ENCODE results near the gene IQGAP1.

Gene IQGAP1

GRCh38 chr15:90396321-90396720 is 8.3 kb downstream of the IQGAP1 start:
- H3K4me3 ChIP-seq (ENCODE audit: low read depth, low read length) = no peak overlapping the region
- H3K4me1 ChIP-seq (ENCODE audit: control insufficient read depth, insufficient read depth, low read length, unreplicated experiment) = peaks cover 33% of the 10 kb centered on the region
- H3K27me3 ChIP-seq (ENCODE audit: insufficient read depth, low read length) = no peaks in the 10 kb centered on the region
- H3K79me2 ChIP-seq (ENCODE audit: control insufficient read depth, insufficient read depth, low read length, unreplicated experiment) = peaks cover 92% of the 10 kb centered on the region
- H3K27ac ChIP-seq (ENCODE audit: low read depth, low read length) = no peak overlapping the region
- H2AFZ ChIP-seq (ENCODE audit: low read length, unreplicated experiment) = no peak overlapping the region
- H3K36me3 ChIP-seq (ENCODE audit: insufficient read depth, low read length) = peaks cover 18% of the 10 kb centered on the region

GRCh38 chr15:90400005-90400758 is 12.1 kb downstream of the IQGAP1 start:
- Histone ChIP-seq H3K27me3 (ENCODE audit: insufficient read depth, low read length) (no peaks in the 10 kb centered on the region), H3K4me1 (ENCODE audit: control insufficient read depth, insufficient read depth, low read length, unreplicated experiment) (peaks cover 42% of the 10 kb centered on the region), H2AFZ (ENCODE audit: low read length, unreplicated experiment) (no peak overlapping the region), H3K4me3 (ENCODE audit: low read depth, low read length) (peak overlapping the region; percentile 46), H3K36me3 (ENCODE audit: insufficient read depth, low read length) (no peaks in the 10 kb centered on the region; the same call in 1 of the 2 replicates), H3K27ac (ENCODE audit: low read depth, low read length) (peak overlapping the region; percentile 93), H3K79me2 (ENCODE audit: control insufficient read depth, insufficient read depth, low read length, unreplicated experiment) (peaks cover 86% of the 10 kb centered on the region)

- H3K27me3 ChIP-seq (ENCODE audit: insufficient read depth, low read length) = no peaks in the 10 kb centered on the region
- peak overlapping the region; percentile 46 for H3K4me3 ChIP-seq (ENCODE audit: low read depth, low read length)
- peak overlapping the region; percentile 93 for H3K27ac ChIP-seq (ENCODE audit: low read depth, low read length)
- no peaks in the 10 kb centered on the region; the same call in 1 of the 2 replicates for H3K36me3 ChIP-seq (ENCODE audit: insufficient read depth, low read length)
- peaks cover 87% of the 10 kb centered on the region for H3K79me2 ChIP-seq (ENCODE audit: control insufficient read depth, insufficient read depth, low read length, unreplicated experiment)
- H3K4me1 ChIP-seq (ENCODE audit: control insufficient read depth, insufficient read depth, low read length, unreplicated experiment) = peaks cover 49% of the 10 kb centered on the region
- H2AFZ ChIP-seq (ENCODE audit: low read length, unreplicated experiment) = no peak overlapping the region
Observed at GRCh38 chr15:90400759-90401314, 12.8 kb downstream of the IQGAP1 start.

DNA sequence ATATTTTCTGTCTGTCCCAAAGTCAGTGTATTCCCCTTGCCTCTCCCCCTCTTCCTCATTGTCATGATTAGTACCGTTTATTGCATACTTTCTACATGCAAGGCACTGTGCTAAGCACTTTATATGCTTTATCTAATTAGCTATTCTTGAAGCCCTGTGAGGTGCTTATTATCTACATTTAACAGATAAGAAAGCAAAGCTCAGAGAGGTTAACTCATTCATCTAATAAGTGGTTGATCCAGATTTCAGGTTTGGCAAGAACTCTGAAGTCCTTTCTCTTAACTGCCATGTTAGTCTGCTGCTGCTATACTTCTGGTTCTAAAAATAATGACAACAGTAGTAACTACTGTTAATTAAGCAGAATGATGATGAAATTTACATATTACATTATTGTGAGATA is 13.5 kb downstream of the IQGAP1 start:
- no peaks in the 10 kb centered on the region; the same call in 1 of the 2 replicates for H3K36me3 ChIP-seq (ENCODE audit: insufficient read depth, low read length)
- H3K4me1 ChIP-seq (ENCODE audit: control insufficient read depth, insufficient read depth, low read length, unreplicated experiment) = peaks cover 55% of the 10 kb centered on the region
- H2AFZ ChIP-seq (ENCODE audit: low read length, unreplicated experiment) = no peak overlapping the region
- H3K27me3 ChIP-seq (ENCODE audit: insufficient read depth, low read length) = no peaks in the 10 kb centered on the region
- peak overlapping the region; percentile 93 for H3K27ac ChIP-seq (ENCODE audit: low read depth, low read length)
- H3K4me3 ChIP-seq (ENCODE audit: low read depth, low read length) = peak overlapping the region; percentile 34
- H3K79me2 ChIP-seq (ENCODE audit: control insufficient read depth, insufficient read depth, low read length, unreplicated experiment) = peaks cover 87% of the 10 kb centered on the region

GRCh38 chr15:90402223-90402622 is 14.2 kb downstream of the IQGAP1 start:
- peaks cover 62% of the 10 kb centered on the region for H3K4me1 ChIP-seq (ENCODE audit: control insufficient read depth, insufficient read depth, low read length, unreplicated experiment)
- peak overlapping the region; percentile 93 for H3K27ac ChIP-seq (ENCODE audit: low read depth, low read length)
- H3K4me3 ChIP-seq (ENCODE audit: low read depth, low read length) = peak overlapping the region; percentile 34
- H3K79me2 ChIP-seq (ENCODE audit: control insufficient read depth, insufficient read depth, low read length, unreplicated experiment) = peaks cover 87% of the 10 kb centered on the region
- H2AFZ ChIP-seq (ENCODE audit: low read length, unreplicated experiment) = no peak overlapping the region
- H3K27me3 ChIP-seq (ENCODE audit: insufficient read depth, low read length) = no peaks in the 10 kb centered on the region
- H3K36me3 ChIP-seq (ENCODE audit: insufficient read depth, low read length) = no peaks in the 10 kb centered on the region; the same call in 1 of the 2 replicates

DNA sequence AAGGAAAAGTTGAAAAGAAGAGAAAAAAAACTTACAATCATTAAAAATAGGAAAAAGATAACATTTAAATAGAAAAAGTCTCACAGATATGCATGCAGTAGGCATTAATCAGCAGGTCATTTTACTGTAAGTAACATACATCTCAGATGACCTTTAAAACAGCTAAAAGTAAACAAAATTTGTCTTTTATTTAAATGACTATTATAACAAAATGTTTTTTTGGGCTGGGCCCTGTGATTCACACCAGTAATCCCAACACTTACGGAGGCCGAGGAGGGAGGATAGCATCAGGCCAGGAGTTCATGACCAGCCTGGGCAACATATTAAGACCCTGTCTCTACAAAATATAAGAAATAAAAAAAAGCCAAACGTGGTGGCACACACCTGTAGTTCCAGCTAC is 14.7 kb downstream of the IQGAP1 start:
- peak overlapping the region; percentile 93 for H3K27ac ChIP-seq (ENCODE audit: low read depth, low read length)
- no peak overlapping the region for H2AFZ ChIP-seq (ENCODE audit: low read length, unreplicated experiment)
- H3K27me3 ChIP-seq (ENCODE audit: insufficient read depth, low read length) = no peaks in the 10 kb centered on the region
- peaks cover 67% of the 10 kb centered on the region for H3K4me1 ChIP-seq (ENCODE audit: control insufficient read depth, insufficient read depth, low read length, unreplicated experiment)
- peaks cover 91% of the 10 kb centered on the region for H3K79me2 ChIP-seq (ENCODE audit: control insufficient read depth, insufficient read depth, low read length, unreplicated experiment)
- H3K4me3 ChIP-seq (ENCODE audit: low read depth, low read length) = no peak overlapping the region
- H3K36me3 ChIP-seq (ENCODE audit: insufficient read depth, low read length) = no peaks in the 10 kb centered on the region; the same call in 1 of the 2 replicates

DNA sequence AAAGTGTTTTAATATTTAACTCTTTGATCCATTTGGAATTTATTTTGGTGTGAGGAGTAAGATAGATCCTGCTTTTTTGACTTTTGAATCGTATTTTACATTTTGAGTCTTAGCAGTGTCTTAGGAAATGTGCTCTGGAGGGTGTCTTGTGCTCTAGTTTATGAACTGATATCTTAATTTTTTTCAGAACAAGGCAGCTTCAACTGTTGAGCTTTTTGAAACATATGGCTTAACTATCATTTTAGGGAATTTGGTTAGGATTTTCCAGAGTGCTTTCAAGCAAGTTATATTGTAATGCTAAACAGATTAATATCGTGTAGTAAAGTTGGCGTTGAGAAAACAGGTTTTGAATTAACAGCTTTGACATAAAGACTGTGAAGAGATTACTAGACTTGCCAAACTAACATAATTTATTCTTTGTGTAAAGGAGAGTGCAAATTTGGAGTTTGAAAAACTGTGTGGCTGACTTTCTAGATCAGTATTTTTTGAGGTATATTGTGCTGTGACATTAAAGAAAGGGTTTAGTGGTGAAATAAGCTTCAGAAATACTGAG is 17.1 kb downstream of the IQGAP1 start:
- H3K79me2 ChIP-seq (ENCODE audit: control insufficient read depth, insufficient read depth, low read length, unreplicated experiment) = peaks cover 86% of the 10 kb centered on the region
- no peaks in the 10 kb centered on the region for H3K27me3 ChIP-seq (ENCODE audit: insufficient read depth, low read length)

GRCh38 chr15:90407336-90407735 is 19.3 kb downstream of the IQGAP1 start:
- Histone ChIP-seq H3K79me2 (ENCODE audit: control insufficient read depth, insufficient read depth, low read length, unreplicated experiment) (peaks cover 83% of the 10 kb centered on the region), H3K4me3 (ENCODE audit: low read depth, low read length) (no peak overlapping the region), H3K27me3 (ENCODE audit: insufficient read depth, low read length) (no peaks in the 10 kb centered on the region), H3K27ac (ENCODE audit: low read depth, low read length) (peak overlapping the region; percentile 54; the same call in 1 of the 2 replicates), H3K4me1 (ENCODE audit: control insufficient read depth, insufficient read depth, low read length, unreplicated experiment) (peaks cover 57% of the 10 kb centered on the region), H2AFZ (ENCODE audit: low read length, unreplicated experiment) (no peak overlapping the region), H3K36me3 (ENCODE audit: insufficient read depth, low read length) (peaks cover 6% of the 10 kb centered on the region)

More for the DNA sequence above, 17.1 kb downstream of the IQGAP1 start:
- H3K36me3 ChIP-seq (ENCODE audit: insufficient read depth, low read length) = peaks cover 6% of the 10 kb centered on the region
- no peak overlapping the region for H2AFZ ChIP-seq (ENCODE audit: low read length, unreplicated experiment)
- peak overlapping the region; percentile 54 for H3K27ac ChIP-seq (ENCODE audit: low read depth, low read length)
- H3K4me3 ChIP-seq (ENCODE audit: low read depth, low read length) = no peak overlapping the region
- H3K4me1 ChIP-seq (ENCODE audit: control insufficient read depth, insufficient read depth, low read length, unreplicated experiment) = peaks cover 70% of the 10 kb centered on the region

DNA sequence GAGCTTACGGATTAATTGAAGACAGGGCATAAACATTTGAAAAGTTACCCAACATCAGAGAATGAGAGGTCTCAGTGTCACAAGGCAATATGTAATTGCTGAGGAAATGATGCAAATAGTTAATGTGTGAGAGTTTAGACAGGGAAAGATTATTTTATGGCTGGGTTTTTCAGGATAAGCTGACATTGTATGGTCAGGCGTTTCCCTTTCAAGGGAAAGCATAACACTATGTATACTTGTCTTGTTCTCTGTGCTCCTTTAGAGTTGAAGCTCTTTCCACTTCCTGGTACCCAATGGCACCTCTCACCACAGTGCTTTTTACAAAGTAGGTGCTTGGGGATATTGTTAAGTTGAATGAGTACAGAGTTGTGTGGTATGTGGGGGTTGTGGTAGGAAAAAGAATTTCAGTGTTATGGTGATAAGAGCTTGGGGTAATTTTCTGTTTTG is 19.9 kb downstream of the IQGAP1 start:
- peaks cover 87% of the 10 kb centered on the region for H3K79me2 ChIP-seq (ENCODE audit: control insufficient read depth, insufficient read depth, low read length, unreplicated experiment)
- H3K27ac ChIP-seq (ENCODE audit: low read depth, low read length) = peak overlapping the region; percentile 54; the same call in 1 of the 2 replicates
- H2AFZ ChIP-seq (ENCODE audit: low read length, unreplicated experiment) = no peak overlapping the region
- peaks cover 6% of the 10 kb centered on the region for H3K36me3 ChIP-seq (ENCODE audit: insufficient read depth, low read length)
- peaks cover 58% of the 10 kb centered on the region for H3K4me1 ChIP-seq (ENCODE audit: control insufficient read depth, insufficient read depth, low read length, unreplicated experiment)
- no peaks in the 10 kb centered on the region for H3K27me3 ChIP-seq (ENCODE audit: insufficient read depth, low read length)
- H3K4me3 ChIP-seq (ENCODE audit: low read depth, low read length) = no peak overlapping the region

DNA sequence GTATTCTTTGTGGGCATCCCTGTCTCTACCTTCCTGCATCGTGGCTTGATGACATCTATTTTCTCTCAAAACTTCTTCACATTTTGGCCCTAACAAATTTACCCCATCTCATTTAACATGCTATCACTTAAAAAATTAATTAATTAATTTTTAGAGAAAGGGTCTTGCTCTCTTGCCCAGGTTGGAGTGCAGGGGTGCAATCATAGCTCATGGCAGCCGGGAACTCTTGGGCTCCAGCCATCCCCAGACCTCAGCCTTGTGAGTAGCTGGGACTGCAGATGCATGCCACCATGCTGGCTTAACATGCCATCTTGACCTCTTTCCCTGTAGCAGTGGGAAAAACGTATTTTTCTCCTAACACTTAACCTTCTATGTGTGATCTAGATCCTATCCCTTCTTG is 20.6 kb downstream of the IQGAP1 start:
- no peak overlapping the region for H3K4me3 ChIP-seq (ENCODE audit: low read depth, low read length)
- peaks cover 6% of the 10 kb centered on the region for H3K36me3 ChIP-seq (ENCODE audit: insufficient read depth, low read length)
- H2AFZ ChIP-seq (ENCODE audit: low read length, unreplicated experiment) = no peak overlapping the region
- peaks cover 87% of the 10 kb centered on the region for H3K79me2 ChIP-seq (ENCODE audit: control insufficient read depth, insufficient read depth, low read length, unreplicated experiment)
- no peaks in the 10 kb centered on the region for H3K27me3 ChIP-seq (ENCODE audit: insufficient read depth, low read length)
- H3K4me1 ChIP-seq (ENCODE audit: control insufficient read depth, insufficient read depth, low read length, unreplicated experiment) = peaks cover 60% of the 10 kb centered on the region
- peak overlapping the region; percentile 42; the same call in 1 of the 2 replicates for H3K27ac ChIP-seq (ENCODE audit: low read depth, low read length)

Measured in ACC112 (cell line).